NCI-H2029 treated with DMSO at 0.1 percent for 48 hours (cell line): ENCODE results near the gene RPS23.
"Not testable (repeated sequence)": the region's sequence is repeated elsewhere in the genome, so short reads cannot be mapped to it uniquely, and the experiment has no call there.

Experiments
- DNase-seq: peaks from one replicate; lab custom pipeline; 2025; lab: John Stamatoyannopoulos, UW

RPS23 gene

GRCh38 chr5:82287625-82288024, 9.5 kb upstream of the RPS23 start:
- DNase-seq = no peak

- DNase-seq = no peak
Observed at GRCh38 chr5:82285206-82285605, 7.1 kb upstream of the RPS23 start.

- DNase-seq = no peak
Observed at GRCh38 chr5:82283893-82284292, 5.7 kb upstream of the RPS23 start.

- DNase-seq = no peak
Observed at GRCh38 chr5:82278711-82279370, 687 bp upstream of the RPS23 start.

- DNase-seq = no peak
Observed at GRCh38 chr5:82277613-82277986, 554 bp downstream of the RPS23 start.

GRCh38 chr5:82276800-82277612, 1.1 kb downstream of the RPS23 start:
- no peak for DNase-seq

- no peak for DNase-seq
Observed at GRCh38 chr5:82275216-82275664, 2.9 kb downstream of the RPS23 start.

- no peak for DNase-seq
Observed at GRCh38 chr5:82274343-82275211, 3.6 kb downstream of the RPS23 start.

GRCh38 chr5:82273426-82273825, 4.7 kb downstream of the RPS23 start:
- DNase-seq = not testable (repeated sequence)

GRCh38 chr5:82272571-82273356, 5.4 kb downstream of the RPS23 start:
- not testable (repeated sequence) for DNase-seq

- DNase-seq = not testable (repeated sequence)
Observed at GRCh38 chr5:82269363-82269762, 8.8 kb downstream of the RPS23 start.

- DNase-seq = not testable (repeated sequence)
Observed at GRCh38 chr5:82267297-82267933, 10.7 kb downstream of the RPS23 start.

GRCh38 chr5:82265047-82265446, 13.1 kb downstream of the RPS23 start:
- DNase-seq = no peak

- no peak for DNase-seq
Observed at GRCh38 chr5:82259172-82259800, 18.9 kb downstream of the RPS23 start.

GRCh38 chr5:82257729-82258128, 20.4 kb downstream of the RPS23 start:
- no peak for DNase-seq

GRCh38 chr5:82257247-82257646, 20.9 kb downstream of the RPS23 start:
- no peak for DNase-seq

GRCh38 chr5:82255844-82256243, 22.3 kb downstream of the RPS23 start:
- no peak for DNase-seq

- DNase-seq = no peak
Observed at GRCh38 chr5:82252744-82253143, 25.4 kb downstream of the RPS23 start.

- DNase-seq = no peak
Observed at GRCh38 chr5:82246960-82247574, 31.1 kb downstream of the RPS23 start.
